Activated CD8-positive, alpha-beta T cell treated with anti-CD3 and anti-CD28 coated beads for 36 hours (primary cell): Measurements from ENCODE around the gene SACM1L. TPM values are rescaled to one million over a fixed set of nuclear protein-coding genes. Genes with fewer than 3 reads are reported as not detected.

Experiments
- ATAC-seq: fragments of 200-7000 bp; cut with Tn5 transposase; one replicate; pipeline ENCODE4 v1.10.0; 2021; ENCODE audit warnings: mild to moderate bottlenecking, moderate library complexity
- CTCF ChIA-PET: fragments of 350-600 bp; sonication (Branson Sonifier 250); formaldehyde crosslinking; loops from one replicate; lab custom pipeline; 2021; ENCODE audit warnings: antibody characterized with exemption; lab: Charles Lee
- POLR2A ChIA-PET: fragments of 350-600 bp; sonication (Branson Sonifier 250); formaldehyde crosslinking; loops from one replicate; lab custom pipeline; 2021; ENCODE audit warnings: antibody characterized with exemption; lab: Charles Lee
- DNase-seq: peaks from one replicate; pipeline ENCODE4 v3.0.0-alpha.2; 2020
- H3K27ac Mint-ChIP-seq: one replicate; pipeline ENCODE4 v1.8.0; 2021; ENCODE audit warnings: mild to moderate bottlenecking, mixed read lengths
- H3K27me3 Mint-ChIP-seq: one replicate; pipeline ENCODE4 v1.8.0; 2021; ENCODE audit warnings: mixed read lengths
- H3K36me3 Mint-ChIP-seq: one replicate; pipeline ENCODE4 v1.8.0; 2021; ENCODE audit warnings: low read depth, mixed read lengths
- H3K4me1 Mint-ChIP-seq: one replicate; pipeline ENCODE4 v1.8.0; 2021; ENCODE audit warnings: low read depth, mixed read lengths
- H3K4me3 Mint-ChIP-seq: one replicate; pipeline ENCODE4 v1.8.0; 2021; ENCODE audit warnings: mild to moderate bottlenecking, moderate library complexity, mixed read lengths
- H3K9me3 Mint-ChIP-seq: one replicate; pipeline ENCODE4 v1.8.0; 2021; ENCODE audit warnings: mixed read lengths
- intact Hi-C: fragments of 100-400 bp; cut with micrococcal nuclease; formaldehyde crosslinking; loops from one replicate; pipeline ENCODE4 v1.10.0; 2022
- total RNA-seq, 2 experiments: library from RNA; stranded (reverse); gene quantifications; one replicate each; pipeline ENCODE4 v1.2.3, GENCODE V29; 2021
- TF ChIP-seq, protein P1 (sequence below): fragments of 200-600 bp; IDR thresholded peaks from one replicate; pipeline ENCODE4 v1.8.0; 2022; ENCODE audit warnings: antibody characterized with exemption, mild to moderate bottlenecking

SACM1L gene
- total RNA-seq, 2 experiments from 2014 or later, result 52.6 to 56.0 TPM

DNA sequence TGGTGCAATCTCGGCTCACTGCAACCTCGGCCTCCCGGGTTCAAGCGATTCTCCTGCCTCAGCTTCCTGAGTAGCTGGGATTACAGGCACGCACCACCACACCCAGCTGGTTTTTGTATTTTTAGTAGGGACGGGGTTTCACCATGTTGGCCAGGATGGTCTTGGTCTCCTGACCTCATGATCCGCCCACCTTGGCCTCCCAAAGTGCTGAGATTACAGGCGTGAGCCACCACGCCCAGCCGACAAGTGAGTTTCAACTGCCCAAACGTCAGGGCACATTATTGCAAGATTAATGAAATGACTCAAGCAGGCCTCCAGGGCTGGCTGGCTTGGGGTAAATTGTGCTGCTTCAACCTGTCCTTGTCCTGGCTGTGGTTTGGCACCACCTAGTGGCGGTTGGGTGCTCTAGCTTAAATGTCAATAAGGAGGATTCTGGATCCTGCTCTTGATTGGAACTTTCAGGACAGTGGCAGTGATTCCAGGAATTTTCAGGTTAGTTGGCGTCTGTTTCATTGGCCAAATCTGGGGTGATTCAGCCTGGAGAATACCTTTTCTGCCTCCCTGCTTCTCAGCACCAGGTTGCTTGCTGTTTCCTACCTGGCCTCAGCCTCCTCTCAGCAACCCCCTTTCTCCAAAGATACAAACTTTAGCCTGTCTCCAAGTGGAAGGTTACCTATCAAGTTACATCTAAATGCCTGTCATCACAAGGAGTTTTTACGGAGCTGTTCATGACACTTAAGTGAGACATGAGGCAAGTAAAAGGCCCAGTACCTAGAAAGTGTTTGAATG lies 32.4 kb upstream of the SACM1L start:
- DNase-seq, result peak; percentile 94
- Mint-ChIP-seq H3K4me3 (no peak overlapping the region), H3K36me3 (no peaks in the 10 kb centered on the region), H3K9me3 (no peaks in the 10 kb centered on the region), H3K4me1 (peaks cover 14% of the 10 kb centered on the region), H3K27me3 (no peaks in the 10 kb centered on the region), H3K27ac (no peak overlapping the region)
- peak; percentile 97 for ATAC-seq
- TF ChIP-seq, protein P1, sequence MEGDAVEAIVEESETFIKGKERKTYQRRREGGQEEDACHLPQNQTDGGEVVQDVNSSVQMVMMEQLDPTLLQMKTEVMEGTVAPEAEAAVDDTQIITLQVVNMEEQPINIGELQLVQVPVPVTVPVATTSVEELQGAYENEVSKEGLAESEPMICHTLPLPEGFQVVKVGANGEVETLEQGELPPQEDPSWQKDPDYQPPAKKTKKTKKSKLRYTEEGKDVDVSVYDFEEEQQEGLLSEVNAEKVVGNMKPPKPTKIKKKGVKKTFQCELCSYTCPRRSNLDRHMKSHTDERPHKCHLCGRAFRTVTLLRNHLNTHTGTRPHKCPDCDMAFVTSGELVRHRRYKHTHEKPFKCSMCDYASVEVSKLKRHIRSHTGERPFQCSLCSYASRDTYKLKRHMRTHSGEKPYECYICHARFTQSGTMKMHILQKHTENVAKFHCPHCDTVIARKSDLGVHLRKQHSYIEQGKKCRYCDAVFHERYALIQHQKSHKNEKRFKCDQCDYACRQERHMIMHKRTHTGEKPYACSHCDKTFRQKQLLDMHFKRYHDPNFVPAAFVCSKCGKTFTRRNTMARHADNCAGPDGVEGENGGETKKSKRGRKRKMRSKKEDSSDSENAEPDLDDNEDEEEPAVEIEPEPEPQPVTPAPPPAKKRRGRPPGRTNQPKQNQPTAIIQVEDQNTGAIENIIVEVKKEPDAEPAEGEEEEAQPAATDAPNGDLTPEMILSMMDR, result peak; percentile 91
- POLR2A ChIA-PET, result interaction anchor here (1.3 kb wide), 1 partner anchor 10 kb away, joined by 5 read pairs; no protein-coding TSS in a partner anchor
- CTCF ChIA-PET, result interaction anchor here (0.6 to 4.1 kb wide), 36 partner anchors 9 to 616 kb away, joined by 3 to 49 read pairs (median 5); partner anchors contain the start of genes LIMD1 and SACM1L
- intact Hi-C loops, result loop anchor here (2.0 to 5.0 kb wide), 2 partner anchors 64 to 146 kb away; partner anchors contain the start of gene LIMD1

DNA sequence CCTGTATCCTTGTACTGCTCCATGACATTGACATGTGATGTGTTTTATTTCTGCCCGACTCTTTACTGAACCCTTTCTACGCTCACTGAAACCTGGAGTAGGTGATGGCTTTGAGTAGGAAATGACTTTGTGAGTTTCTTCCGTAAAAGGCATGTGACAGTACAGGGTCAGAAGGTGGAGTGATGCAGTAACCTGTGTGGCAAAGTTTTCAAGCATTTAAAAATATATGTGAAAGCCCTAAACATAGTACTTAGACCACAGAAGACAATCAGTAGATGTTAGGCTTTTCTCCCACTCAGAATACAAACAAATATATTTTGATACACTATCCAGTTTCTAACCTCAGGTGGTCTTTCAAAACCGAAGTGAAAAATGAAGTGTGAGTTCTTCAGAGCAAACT lies 31.3 kb upstream of the SACM1L start:
- DNase-seq (no peak), ATAC-seq (no peak)
- peaks cover 14% of the 10 kb centered on the region for H3K4me1 Mint-ChIP-seq
- intact Hi-C loops, result loop anchor here (2.0 to 5.0 kb wide), 2 partner anchors 66 to 147 kb away; partner anchors contain the start of gene LIMD1
- H3K9me3 Mint-ChIP-seq, result no peaks in the 10 kb centered on the region
- ChIA-PET POLR2A (no interaction called here), CTCF (interaction anchor here (0.7 to 4.1 kb wide), 7 partner anchors 8 to 150 kb away, joined by 3 to 49 read pairs (median 6); no protein-coding TSS in a partner anchor)
- TF ChIP-seq, protein P1, result no peak
- H3K4me3 Mint-ChIP-seq, result no peak overlapping the region
- no peak overlapping the region for H3K27ac Mint-ChIP-seq
- no peaks in the 10 kb centered on the region for H3K27me3 Mint-ChIP-seq
- no peaks in the 10 kb centered on the region for H3K36me3 Mint-ChIP-seq

DNA sequence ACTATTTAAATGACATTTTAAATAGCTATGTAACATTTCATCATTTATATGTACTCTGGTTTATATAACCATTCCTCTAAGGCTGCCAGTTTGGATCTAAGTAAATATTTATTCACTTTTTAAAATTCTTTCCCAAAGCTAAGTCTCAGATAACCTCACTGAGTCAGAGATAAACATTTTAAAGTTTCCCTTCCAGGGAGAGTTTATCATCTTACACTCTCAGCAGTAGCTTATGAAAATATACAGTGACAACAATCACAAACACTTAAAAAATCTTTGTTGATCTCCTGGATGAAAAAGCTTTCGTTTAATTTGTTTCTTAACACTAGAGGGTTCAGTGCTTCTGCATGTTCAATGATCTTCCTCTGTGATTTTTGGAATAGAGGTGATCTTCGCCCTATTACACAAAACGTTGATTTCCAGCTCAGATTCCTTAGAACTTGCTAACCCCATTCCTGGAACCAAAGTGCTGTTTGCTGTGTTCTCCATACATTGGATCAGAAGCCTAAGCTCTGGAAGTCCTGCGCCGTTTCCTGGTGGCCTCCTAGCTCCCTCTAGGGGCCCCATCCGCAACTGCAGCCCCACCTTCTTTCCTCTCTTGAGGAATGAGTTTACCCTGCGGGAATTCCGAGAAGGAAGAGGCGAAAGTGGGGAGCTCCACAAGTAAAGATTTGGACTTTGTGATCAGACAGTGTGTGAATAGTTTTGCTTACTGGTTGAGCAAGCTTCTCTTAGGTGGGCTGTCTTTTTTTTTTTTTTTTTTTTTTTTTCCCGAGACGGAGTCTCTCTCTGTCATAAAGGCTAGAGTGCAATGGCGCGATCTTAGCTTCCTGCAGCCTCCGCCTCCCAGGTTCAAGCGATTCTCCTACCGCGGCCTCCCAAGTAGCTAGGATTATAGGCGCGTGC lies 29.3 kb upstream of the SACM1L start:
- Mint-ChIP-seq H3K9me3 (no peaks in the 10 kb centered on the region), H3K27ac (no peak overlapping the region), H3K4me1 (peaks cover 19% of the 10 kb centered on the region), H3K27me3 (no peaks in the 10 kb centered on the region), H3K36me3 (no peaks in the 10 kb centered on the region), H3K4me3 (no peak overlapping the region)
- ChIA-PET CTCF (interaction anchor here (0.6 to 3.7 kb wide), 70 partner anchors 10 to 1217 kb away, joined by 3 to 57 read pairs (median 4); partner anchors contain the start of genes LIMD1 and SACM1L), POLR2A (interaction anchor here (0.5 to 0.7 kb wide), 2 partner anchors 533 to 550 kb away, joined by 3 read pairs; no protein-coding TSS in a partner anchor)
- TF ChIP-seq, protein P1, result peak; percentile 93
- DNase-seq, result peak; percentile 40
- intact Hi-C loops, result loop anchor here (5.0 kb wide), 1 partner anchor 68 kb away; the partner anchor contains the start of gene LIMD1
- no peak for ATAC-seq

DNA sequence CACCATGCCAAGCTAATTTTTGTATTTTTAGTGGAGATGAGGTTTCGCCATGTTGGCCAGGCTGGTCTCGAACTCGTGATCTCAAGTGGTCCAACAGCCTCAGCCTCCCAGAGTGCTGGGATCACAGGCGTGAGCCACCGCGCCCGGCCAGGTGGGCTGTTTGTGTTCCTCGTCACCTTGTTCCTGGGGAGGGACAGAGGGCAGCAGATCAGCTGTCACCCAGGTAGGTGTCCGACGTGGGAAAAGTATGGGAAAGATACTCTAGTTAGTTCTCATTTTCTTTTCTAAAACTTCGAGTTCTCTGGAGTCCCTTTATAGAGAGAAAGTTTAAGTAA lies 28.7 kb upstream of the SACM1L start:
- ChIA-PET POLR2A (interaction anchor here (0.5 kb wide), 1 partner anchor 532 kb away, joined by 3 read pairs; no protein-coding TSS in a partner anchor), CTCF (interaction anchor here (0.7 to 3.7 kb wide), 55 partner anchors 10 to 1218 kb away, joined by 3 to 57 read pairs (median 5); partner anchors contain the start of gene SACM1L)
- Mint-ChIP-seq H3K4me3 (no peak overlapping the region), H3K36me3 (no peaks in the 10 kb centered on the region), H3K4me1 (peaks cover 25% of the 10 kb centered on the region), H3K9me3 (no peaks in the 10 kb centered on the region), H3K27ac (no peak overlapping the region), H3K27me3 (no peaks in the 10 kb centered on the region)
- DNase-seq (no peak), ATAC-seq (no peak)
- TF ChIP-seq, protein P1, result no peak
- intact Hi-C loops, result no loop called here
